K562 treated with DMSO at 1 percent for 48 hours (cell line): ENCODE results near the gene IL17C. TPM values are rescaled to one million over a fixed set of nuclear protein-coding genes. Genes with fewer than 3 reads are reported as not detected.

Experiments
- total RNA-seq: library from RNA; unstranded; fragments of 300-600 nt; gene quantifications from 2 replicates; pipeline ENCODE4 v1.2.3, GENCODE V29; 2022; ENCODE audit warnings: low replicate concordance; ENCODE audit errors: extremely low read depth

IL17C gene
- not detected in 2 replicates for total RNA-seq

GRCh38 chr16:88638323-88639230, at the start of gene IL17C:
Gene IL17C, plus strand, starts transcription at chr16:88638572. Its CDS starts 70 bp downstream, at chr16:88638642.

GRCh38 chr16:88650749-88651275, 12.4 kb downstream of the IL17C start, which contains the start of gene CYBA:
Gene CYBA, minus strand, starts transcription at chr16:88651053. Its CDS starts 40 bp downstream, at chr16:88651013.

GRCh38 chr16:88662843-88663606, 24.7 kb downstream of the IL17C start, which contains the start of gene MVD:
Gene MVD, minus strand, starts transcription at chr16:88663091. Its CDS starts 11 bp downstream, at chr16:88663080.

GRCh38 chr16:88686439-88687253, 48.3 kb downstream of the IL17C start, which contains the start of gene SNAI3:
Gene SNAI3, minus strand, starts transcription at chr16:88686507. Its CDS starts 101 bp downstream, at chr16:88686406.

Other genes starting within 250 kb of the IL17C start
- gene ZFPM1, start 185.3 kb upstream of the IL17C start, total RNA-seq, result not detected in 2 replicates
- gene ZC3H18, start 68.2 kb upstream of the IL17C start, total RNA-seq, result not detected in 2 replicates
- gene CYBA, start 12.5 kb downstream of the IL17C start, total RNA-seq, result not detected in 2 replicates
- gene MVD, start 24.5 kb downstream of the IL17C start, total RNA-seq, result not detected in 2 replicates
- gene SNAI3, start 47.9 kb downstream of the IL17C start, total RNA-seq, result not detected in 2 replicates
- gene RNF166, start 67.8 kb downstream of the IL17C start, total RNA-seq, result not detected in 2 replicates
- gene CTU2, start 67.9 kb downstream of the IL17C start, total RNA-seq, result not detected in 2 replicates
- gene PIEZO1, start 146.6 kb downstream of the IL17C start, total RNA-seq, result 110 and 162 TPM in 2 replicates
- 838 TPM in 1 of 2 replicates, not detected in the other for gene CDT1, start 165.2 kb downstream of the IL17C start, total RNA-seq
- not detected in 2 replicates for gene APRT, start 173.4 kb downstream of the IL17C start, total RNA-seq
- gene GALNS, start 218.4 kb downstream of the IL17C start, total RNA-seq, result not detected in 2 replicates
- gene TRAPPC2L, start 218.6 kb downstream of the IL17C start, total RNA-seq, result not detected in 2 replicates
- gene PABPN1L, start 228.1 kb downstream of the IL17C start, total RNA-seq, result not detected in 2 replicates